ENCODE measurements around the gene SLC25A18.

Gene SLC25A18

GRCh38 chr22:17575681-17576080 lies 12.4 kb downstream of the SLC25A18 start:
- DNase-seq, result no peak
- no peak overlapping the region for H3K4me3 ChIP-seq (ENCODE audit: low read depth, low read length)
- H3K27me3 ChIP-seq, result no peaks in the 10 kb centered on the region
- H3K4me1 ChIP-seq, result no peaks in the 10 kb centered on the region
- no peaks in the 10 kb centered on the region for H3K36me3 ChIP-seq
- TF ChIP-seq, protein P1, sequence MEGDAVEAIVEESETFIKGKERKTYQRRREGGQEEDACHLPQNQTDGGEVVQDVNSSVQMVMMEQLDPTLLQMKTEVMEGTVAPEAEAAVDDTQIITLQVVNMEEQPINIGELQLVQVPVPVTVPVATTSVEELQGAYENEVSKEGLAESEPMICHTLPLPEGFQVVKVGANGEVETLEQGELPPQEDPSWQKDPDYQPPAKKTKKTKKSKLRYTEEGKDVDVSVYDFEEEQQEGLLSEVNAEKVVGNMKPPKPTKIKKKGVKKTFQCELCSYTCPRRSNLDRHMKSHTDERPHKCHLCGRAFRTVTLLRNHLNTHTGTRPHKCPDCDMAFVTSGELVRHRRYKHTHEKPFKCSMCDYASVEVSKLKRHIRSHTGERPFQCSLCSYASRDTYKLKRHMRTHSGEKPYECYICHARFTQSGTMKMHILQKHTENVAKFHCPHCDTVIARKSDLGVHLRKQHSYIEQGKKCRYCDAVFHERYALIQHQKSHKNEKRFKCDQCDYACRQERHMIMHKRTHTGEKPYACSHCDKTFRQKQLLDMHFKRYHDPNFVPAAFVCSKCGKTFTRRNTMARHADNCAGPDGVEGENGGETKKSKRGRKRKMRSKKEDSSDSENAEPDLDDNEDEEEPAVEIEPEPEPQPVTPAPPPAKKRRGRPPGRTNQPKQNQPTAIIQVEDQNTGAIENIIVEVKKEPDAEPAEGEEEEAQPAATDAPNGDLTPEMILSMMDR (IDR thresholded peaks at IDR 0.05; ENCODE audit: low read depth, low read length), result no peak
- H3K9me3 ChIP-seq, result no peaks in the 10 kb centered on the region

GRCh38 chr22:17576470-17576869 lies 13.2 kb downstream of the SLC25A18 start:
- H3K4me3 ChIP-seq (ENCODE audit: low read depth, low read length), result no peak overlapping the region
- DNase-seq, result no peak
- no peaks in the 10 kb centered on the region for H3K9me3 ChIP-seq
- TF ChIP-seq, protein P1 (IDR thresholded peaks at IDR 0.05; ENCODE audit: low read depth, low read length), result no peak
- no peaks in the 10 kb centered on the region for H3K27me3 ChIP-seq
- H3K4me1 ChIP-seq, result no peaks in the 10 kb centered on the region
- no peaks in the 10 kb centered on the region for H3K36me3 ChIP-seq

- DNase-seq, result no peak
- TF ChIP-seq, protein P1 (IDR thresholded peaks at IDR 0.05; ENCODE audit: low read depth, low read length), result no peak
- Histone ChIP-seq H3K9me3 (no peaks in the 10 kb centered on the region), H3K27me3 (no peaks in the 10 kb centered on the region), H3K4me1 (no peaks in the 10 kb centered on the region), H3K4me3 (ENCODE audit: low read depth, low read length) (no peak overlapping the region), H3K36me3 (no peaks in the 10 kb centered on the region)
Observed at GRCh38 chr22:17578136-17578754, 14.9 kb downstream of the SLC25A18 start.

DNA sequence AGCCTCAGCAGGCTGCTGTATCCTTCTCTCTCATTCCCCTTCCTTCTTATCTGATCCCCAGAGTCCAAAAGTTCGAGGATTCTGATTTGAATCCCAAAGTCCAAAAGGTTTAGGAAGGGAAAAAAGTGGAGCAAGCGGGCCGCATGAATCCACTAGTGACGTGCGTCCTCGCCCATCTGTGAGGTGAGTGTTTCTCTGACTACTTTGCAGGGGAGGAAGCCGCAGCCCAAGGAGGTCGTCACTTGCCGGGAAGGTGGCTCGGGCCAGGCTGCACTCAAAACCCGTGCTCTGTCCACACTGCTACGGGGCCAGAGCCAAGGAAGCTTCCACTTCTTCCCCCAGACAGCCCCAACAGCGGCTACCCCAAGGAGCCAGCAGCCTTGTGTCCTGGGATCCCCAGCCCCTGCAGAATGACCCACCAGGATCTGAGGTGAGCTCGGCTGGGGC lies 16.3 kb downstream of the SLC25A18 start:
- no peaks in the 10 kb centered on the region for H3K36me3 ChIP-seq
- H3K4me1 ChIP-seq, result no peaks in the 10 kb centered on the region
- DNase-seq, result no peak
- no peaks in the 10 kb centered on the region for H3K27me3 ChIP-seq
- H3K9me3 ChIP-seq, result no peaks in the 10 kb centered on the region
- H3K4me3 ChIP-seq (ENCODE audit: low read depth, low read length), result no peak overlapping the region
- TF ChIP-seq, protein P1 (IDR thresholded peaks at IDR 0.05; ENCODE audit: low read depth, low read length), result no peak

- Histone ChIP-seq H3K9me3 (no peaks in the 10 kb centered on the region), H3K36me3 (no peaks in the 10 kb centered on the region), H3K4me3 (ENCODE audit: low read depth, low read length) (no peak overlapping the region), H3K4me1 (no peaks in the 10 kb centered on the region), H3K27me3 (no peaks in the 10 kb centered on the region)
- no peak for DNase-seq
- TF ChIP-seq, protein P1 (IDR thresholded peaks at IDR 0.05; ENCODE audit: low read depth, low read length), result no peak
Observed at GRCh38 chr22:17580441-17581031, 17.2 kb downstream of the SLC25A18 start.

GRCh38 chr22:17581056-17581455 lies 17.8 kb downstream of the SLC25A18 start:
- no peaks in the 10 kb centered on the region for H3K36me3 ChIP-seq
- no peaks in the 10 kb centered on the region for H3K4me1 ChIP-seq
- no peak overlapping the region for H3K4me3 ChIP-seq (ENCODE audit: low read depth, low read length)
- no peaks in the 10 kb centered on the region for H3K27me3 ChIP-seq
- DNase-seq, result no peak
- no peaks in the 10 kb centered on the region for H3K9me3 ChIP-seq
- TF ChIP-seq, protein P1 (IDR thresholded peaks at IDR 0.05; ENCODE audit: low read depth, low read length), result no peak

Measured in BE2C (cell line).